Activated B cell treated with CpG ODN at 0.5 μM for 24 hours (primary cell): ENCODE data around the gene SEPTIN5. TPM values are rescaled to one million over a fixed set of nuclear protein-coding genes. Genes with fewer than 3 reads are reported as not detected.
A peak's percentile ranks its signal among the peaks of the same experiment; 100 is the strongest.

Experiments
- ATAC-seq: fragments of 200-7000 bp; cut with Tn5 transposase; one replicate; pipeline ENCODE4 v1.10.0; 2021; ENCODE audit warnings: low read depth, mild to moderate bottlenecking, moderate library complexity
- CTCF ChIA-PET: fragments of 350-600 bp; sonication (Branson Sonifier 250); formaldehyde crosslinking; loops from one replicate; lab custom pipeline; 2021; ENCODE audit warnings: antibody characterized with exemption; lab: Charles Lee
- POLR2A ChIA-PET: fragments of 350-600 bp; sonication (Branson Sonifier 250); formaldehyde crosslinking; loops from one replicate; lab custom pipeline; 2021; ENCODE audit warnings: antibody characterized with exemption; lab: Charles Lee
- DNase-seq: peaks from one replicate; pipeline ENCODE4 v3.0.0; 2022
- H3K27ac Mint-ChIP-seq: one replicate; pipeline ENCODE4 v1.8.0; 2020; ENCODE audit warnings: mixed read lengths
- H3K27me3 Mint-ChIP-seq: one replicate; pipeline ENCODE4 v1.8.0; 2021; ENCODE audit warnings: mixed read lengths
- H3K36me3 Mint-ChIP-seq: one replicate; pipeline ENCODE4 v1.8.0; 2021; ENCODE audit warnings: low read depth, mixed read lengths
- H3K4me1 Mint-ChIP-seq: one replicate; pipeline ENCODE4 v1.8.0; 2021; ENCODE audit warnings: mixed read lengths
- H3K4me3 Mint-ChIP-seq: one replicate; pipeline ENCODE4 v1.8.0; 2020; ENCODE audit warnings: mild to moderate bottlenecking, mixed read lengths
- H3K9me3 Mint-ChIP-seq: one replicate; pipeline ENCODE4 v1.8.0; 2020; ENCODE audit warnings: mixed read lengths
- intact Hi-C: fragments of 100-400 bp; cut with micrococcal nuclease; formaldehyde crosslinking; loops from one replicate; pipeline ENCODE4 v1.15.1; 2024
- total RNA-seq: library from RNA; stranded (reverse); gene quantifications from 2 replicates; pipeline ENCODE4 v1.2.3, GENCODE V29; 2022
- TF ChIP-seq, protein P1 (sequence below): fragments of 200-600 bp; IDR thresholded peaks from one replicate; pipeline ENCODE4 v1.8.0; 2022; ENCODE audit warnings: antibody characterized with exemption, mild to moderate bottlenecking

Gene SEPTIN5
- total RNA-seq, 1 donor from 2014 or later = not detected

DNA sequence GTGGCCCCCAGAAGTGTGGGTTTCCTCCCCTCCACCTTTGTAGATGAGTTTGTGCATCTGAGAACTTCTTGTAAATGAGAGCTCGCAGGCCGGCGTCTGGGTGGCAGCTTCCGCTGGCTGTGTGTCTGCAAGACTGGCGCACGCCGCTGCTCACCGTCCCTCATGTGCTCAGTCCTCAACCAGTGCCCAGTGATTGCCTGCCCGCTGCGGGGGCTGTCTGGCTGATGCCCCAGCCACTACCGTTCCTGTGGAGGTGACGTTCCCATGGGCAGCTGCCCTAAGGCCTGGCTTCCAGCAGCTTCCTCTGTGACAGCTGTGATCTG is 55.1 kb downstream of the SEPTIN5 start:
- Mint-ChIP-seq H3K27me3 (peaks cover 68% of the 10 kb centered on the region), H3K4me3 (no peak overlapping the region), H3K9me3 (no peaks in the 10 kb centered on the region), H3K4me1 (peaks cover 34% of the 10 kb centered on the region), H3K36me3 (no peaks in the 10 kb centered on the region), H3K27ac (no peak overlapping the region)
- TF ChIP-seq, protein P1, sequence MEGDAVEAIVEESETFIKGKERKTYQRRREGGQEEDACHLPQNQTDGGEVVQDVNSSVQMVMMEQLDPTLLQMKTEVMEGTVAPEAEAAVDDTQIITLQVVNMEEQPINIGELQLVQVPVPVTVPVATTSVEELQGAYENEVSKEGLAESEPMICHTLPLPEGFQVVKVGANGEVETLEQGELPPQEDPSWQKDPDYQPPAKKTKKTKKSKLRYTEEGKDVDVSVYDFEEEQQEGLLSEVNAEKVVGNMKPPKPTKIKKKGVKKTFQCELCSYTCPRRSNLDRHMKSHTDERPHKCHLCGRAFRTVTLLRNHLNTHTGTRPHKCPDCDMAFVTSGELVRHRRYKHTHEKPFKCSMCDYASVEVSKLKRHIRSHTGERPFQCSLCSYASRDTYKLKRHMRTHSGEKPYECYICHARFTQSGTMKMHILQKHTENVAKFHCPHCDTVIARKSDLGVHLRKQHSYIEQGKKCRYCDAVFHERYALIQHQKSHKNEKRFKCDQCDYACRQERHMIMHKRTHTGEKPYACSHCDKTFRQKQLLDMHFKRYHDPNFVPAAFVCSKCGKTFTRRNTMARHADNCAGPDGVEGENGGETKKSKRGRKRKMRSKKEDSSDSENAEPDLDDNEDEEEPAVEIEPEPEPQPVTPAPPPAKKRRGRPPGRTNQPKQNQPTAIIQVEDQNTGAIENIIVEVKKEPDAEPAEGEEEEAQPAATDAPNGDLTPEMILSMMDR = no peak
- ATAC-seq = no peak
- ChIA-PET CTCF (no interaction called here), POLR2A (no interaction called here)
- intact Hi-C loops = no loop called here
- no peak for DNase-seq

DNA sequence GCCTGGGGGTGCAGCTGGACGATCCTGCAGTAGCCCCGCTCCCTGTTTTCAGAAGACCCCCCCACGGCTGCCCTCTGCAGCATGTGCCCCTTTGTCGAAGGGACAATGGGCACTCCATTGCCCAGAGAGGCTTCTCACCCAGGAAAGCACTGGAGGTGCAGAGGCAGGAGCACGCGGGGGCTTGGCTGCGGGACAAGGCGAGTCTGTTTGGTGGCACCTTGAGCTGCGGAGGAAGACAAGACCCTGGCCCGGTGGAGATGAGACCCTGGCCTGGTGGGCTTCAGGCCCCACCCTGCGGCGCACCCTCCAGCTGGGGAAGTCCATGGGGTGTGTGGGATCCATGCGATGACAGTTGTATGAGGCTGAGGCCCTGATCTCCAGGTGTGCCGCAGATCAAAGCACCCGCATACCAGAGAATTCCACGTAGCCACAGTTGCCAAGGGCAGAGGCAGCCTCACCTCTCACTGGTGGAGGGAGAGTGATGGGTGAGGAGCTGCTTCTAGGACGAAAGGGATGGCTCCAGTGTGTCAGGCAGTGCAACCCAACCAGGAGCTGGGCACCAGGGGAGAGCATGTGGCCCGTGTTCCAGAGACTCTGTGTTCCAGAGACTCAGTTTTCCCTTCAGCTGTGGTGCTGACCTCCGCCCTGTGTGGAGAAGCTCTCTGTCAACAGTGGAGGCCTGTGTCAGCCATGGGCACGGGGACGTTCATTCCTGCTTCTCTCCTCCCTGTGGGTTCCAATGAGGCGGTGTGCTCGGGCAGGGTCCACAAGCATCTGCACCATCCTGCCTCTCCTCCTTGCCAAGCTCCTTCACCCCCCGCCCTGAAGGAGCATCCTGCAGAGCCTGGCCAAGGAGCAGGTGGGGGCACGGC is 56.3 kb downstream of the SEPTIN5 start:
- no peak overlapping the region for H3K4me3 Mint-ChIP-seq
- no peak for DNase-seq
- ATAC-seq = no peak
- H3K27ac Mint-ChIP-seq = no peak overlapping the region
- ChIA-PET POLR2A (no interaction called here), CTCF (interaction anchor here (1.0 kb wide), 1 partner anchor 40 kb away, joined by 3 read pairs; no protein-coding TSS in a partner anchor)
- peaks cover 62% of the 10 kb centered on the region for H3K27me3 Mint-ChIP-seq
- TF ChIP-seq, protein P1 = no peak
- no peaks in the 10 kb centered on the region for H3K36me3 Mint-ChIP-seq
- intact Hi-C loops = no loop called here
- H3K9me3 Mint-ChIP-seq = no peaks in the 10 kb centered on the region
- peaks cover 35% of the 10 kb centered on the region for H3K4me1 Mint-ChIP-seq

DNA sequence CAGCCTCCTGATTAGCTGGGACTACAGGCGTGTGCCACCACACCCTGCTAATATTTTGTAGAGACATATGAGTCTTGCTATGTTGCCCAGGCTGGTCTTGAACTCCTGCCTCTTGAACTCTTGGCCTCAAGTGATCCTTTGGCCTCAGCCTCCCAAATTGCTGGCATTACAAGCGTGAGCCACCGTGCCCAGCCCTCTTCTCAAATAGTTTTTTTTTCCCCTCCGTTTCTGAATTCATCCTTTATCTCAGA is 58.0 kb downstream of the SEPTIN5 start:
- CTCF ChIA-PET = interaction anchor here (1.1 kb wide), 2 partner anchors 16 to 138 kb away, joined by 3 to 4 read pairs; no protein-coding TSS in a partner anchor

More for the DNA sequence above, 58.0 kb downstream of the SEPTIN5 start:
- POLR2A ChIA-PET = interaction anchor here (0.7 kb wide), 1 partner anchor 1231 kb away, joined by 3 read pairs; no protein-coding TSS in a partner anchor
- intact Hi-C loops = no loop called here
- ATAC-seq = no peak
- peak overlapping the region; percentile 59 for H3K27ac Mint-ChIP-seq
- no peak for DNase-seq
- H3K9me3 Mint-ChIP-seq = no peaks in the 10 kb centered on the region
- peaks cover 38% of the 10 kb centered on the region for H3K4me1 Mint-ChIP-seq
- H3K36me3 Mint-ChIP-seq = no peaks in the 10 kb centered on the region
- TF ChIP-seq, protein P1 = no peak
- no peak overlapping the region for H3K4me3 Mint-ChIP-seq
- H3K27me3 Mint-ChIP-seq = peaks cover 65% of the 10 kb centered on the region

Other genes with a start within 250 kb of the SEPTIN5 start
- gene UFD1, start 235.3 kb upstream of the SEPTIN5 start, total RNA-seq = 54.4 and 65.3 TPM in 2 replicates
- gene CDC45, start 234.6 kb upstream of the SEPTIN5 start, total RNA-seq = 3.9 and 4.1 TPM in 2 replicates
- not detected in 2 replicates for gene CLDN5, start 190.1 kb upstream of the SEPTIN5 start, total RNA-seq
- gene GP1BB, start 9.0 kb downstream of the SEPTIN5 start, total RNA-seq = not detected in 2 replicates
- not detected in 2 replicates for gene TBX1, start 46.3 kb downstream of the SEPTIN5 start, total RNA-seq
- 5.8 and 6.3 TPM in 2 replicates for gene GNB1L, start 140.4 kb downstream of the SEPTIN5 start, total RNA-seq
- gene RTL10, start 140.4 kb downstream of the SEPTIN5 start, total RNA-seq = 9.1 and 12.1 TPM in 2 replicates
- 40.6 and 49.5 TPM in 2 replicates for gene COMT, start 227.3 kb downstream of the SEPTIN5 start, total RNA-seq
- gene TXNRD2, start 227.3 kb downstream of the SEPTIN5 start, total RNA-seq = 24.4 and 31.2 TPM in 2 replicates